ENCODE results near the gene PIK3R5. TPM values are rescaled to one million over a fixed set of nuclear protein-coding genes. Genes with fewer than 3 reads are reported as not detected.
A peak's percentile ranks its signal among the peaks of the same experiment; 100 is the strongest.

The PIK3R5 gene
- total and polyA plus RNA-seq, 2 donors (not counting 1 experiment from before 2014, with no cell fraction given), result 63.1 to 70.0 TPM

GRCh38 chr17:8893059-8893458 lies 72.4 kb downstream of the PIK3R5 start:
- Histone ChIP-seq H3K27ac (ENCODE audit: low read length in 2 of 2) (no peak overlapping the region), H3K4me2 (replicated peaks; ENCODE audit: low read depth, low read length, poor library complexity, severe bottlenecking) (no peak overlapping the region), H3K79me2 (ENCODE audit: control insufficient read depth, insufficient read depth, low read length) (no peaks in the 10 kb centered on the region), H2AFZ (ENCODE audit: insufficient read depth, low read depth, low read length, poor library complexity, severe bottlenecking) (no peak overlapping the region), H3K9ac (ENCODE audit: low read length) (no peak overlapping the region), H4K20me1 (ENCODE audit: control insufficient read depth, insufficient read depth, low read length, poor library complexity, severe bottlenecking) (no peaks in the 10 kb centered on the region), H3K4me1 (ENCODE audit: control insufficient read depth in 2 of 2, insufficient read depth in 2 of 2, low read length in 2 of 2) (peaks cover 5 to 19% of the 10 kb centered on the region in 2 donors), H3K9me3 (ENCODE audit: control extremely low read depth in 1 of 3, control insufficient read depth in 2 of 3, insufficient read depth in 1 of 3, low read length in 2 of 3) (no peaks in the 10 kb centered on the region), H3K27me3 (replicated peaks in 1 of 4; ENCODE audit: control extremely low read depth in 1 of 4, control insufficient read depth in 3 of 4, insufficient read depth in 4 of 4, low read length in 3 of 4) (no peaks in the 10 kb centered on the region), H3K4me3 (ENCODE audit: control extremely low read depth in 1 of 5, extremely low read depth in 1 of 5, insufficient read depth in 1 of 5, low read depth in 2 of 5, low read length in 4 of 5) (no peak overlapping the region), H3K36me3 (replicated peaks in 1 of 2; ENCODE audit: control extremely low read depth in 1 of 2, control insufficient read depth in 1 of 2, extremely low read depth in 1 of 2, insufficient read depth in 2 of 2, low read length in 1 of 2) (peaks cover 0 to 74% of the 10 kb centered on the region in 2 experiments)
- WGBS (ENCODE audit: insufficient coverage), result no CpG with 5 or more reads among the region's 3 CpGs
- POLR2A ChIA-PET, result interaction anchor here (1.1 kb wide), 1 partner anchor 35 kb away, joined by 7 read pairs; no protein-coding TSS in a partner anchor
- intact Hi-C loops (cut with micrococcal nuclease), result no loop called here
- Mint-ChIP-seq H3K4me3 (no peak overlapping the region), H3K4me1 (peaks cover 26% of the 10 kb centered on the region), H3K27me3 (no peaks in the 10 kb centered on the region), H3K27ac (no peak overlapping the region), H3K9me3 (ENCODE audit: insufficient read depth) (no peaks in the 10 kb centered on the region)
- no peak for TF ChIP-seq EZH2 (IDR thresholded peaks at IDR 0.05; ENCODE audit: borderline replicate concordance, insufficient read depth, low read depth, low read length, poor library complexity, severe bottlenecking)
- TF ChIP-seq, protein P1, sequence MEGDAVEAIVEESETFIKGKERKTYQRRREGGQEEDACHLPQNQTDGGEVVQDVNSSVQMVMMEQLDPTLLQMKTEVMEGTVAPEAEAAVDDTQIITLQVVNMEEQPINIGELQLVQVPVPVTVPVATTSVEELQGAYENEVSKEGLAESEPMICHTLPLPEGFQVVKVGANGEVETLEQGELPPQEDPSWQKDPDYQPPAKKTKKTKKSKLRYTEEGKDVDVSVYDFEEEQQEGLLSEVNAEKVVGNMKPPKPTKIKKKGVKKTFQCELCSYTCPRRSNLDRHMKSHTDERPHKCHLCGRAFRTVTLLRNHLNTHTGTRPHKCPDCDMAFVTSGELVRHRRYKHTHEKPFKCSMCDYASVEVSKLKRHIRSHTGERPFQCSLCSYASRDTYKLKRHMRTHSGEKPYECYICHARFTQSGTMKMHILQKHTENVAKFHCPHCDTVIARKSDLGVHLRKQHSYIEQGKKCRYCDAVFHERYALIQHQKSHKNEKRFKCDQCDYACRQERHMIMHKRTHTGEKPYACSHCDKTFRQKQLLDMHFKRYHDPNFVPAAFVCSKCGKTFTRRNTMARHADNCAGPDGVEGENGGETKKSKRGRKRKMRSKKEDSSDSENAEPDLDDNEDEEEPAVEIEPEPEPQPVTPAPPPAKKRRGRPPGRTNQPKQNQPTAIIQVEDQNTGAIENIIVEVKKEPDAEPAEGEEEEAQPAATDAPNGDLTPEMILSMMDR (IDR thresholded peaks at IDR 0.05), result no peak
- CTCF ChIA-PET, result interaction anchor here (1.2 to 6.2 kb wide), 7 partner anchors 30 to 147 kb away, joined by 3 to 56 read pairs (median 18); partner anchors contain the start of gene MFSD6L
- DNase-seq (no peak), ATAC-seq (ENCODE audit: low read depth) (no peak)

- intact Hi-C loops (cut with micrococcal nuclease), result no loop called here
Measured at GRCh38 chr17:8892338-8892690, 73.2 kb downstream of the PIK3R5 start.

More at GRCh38 chr17:8892338-8892690, 73.2 kb downstream of the PIK3R5 start:
- no peaks in the 10 kb centered on the region for H3K79me2 ChIP-seq (ENCODE audit: control insufficient read depth, insufficient read depth, low read length)
- Mint-ChIP-seq H3K9me3 (ENCODE audit: insufficient read depth) (no peaks in the 10 kb centered on the region), H3K4me3 (no peak overlapping the region), H3K27ac (peak overlapping the region; percentile 67), H3K27me3 (no peaks in the 10 kb centered on the region), H3K4me1 (peaks cover 19% of the 10 kb centered on the region)
- TF ChIP-seq, protein P1 (IDR thresholded peaks at IDR 0.05), result no peak
- TF ChIP-seq EZH2 (IDR thresholded peaks at IDR 0.05; ENCODE audit: borderline replicate concordance, insufficient read depth, low read depth, low read length, poor library complexity, severe bottlenecking), result no peak
- H4K20me1 ChIP-seq (ENCODE audit: control insufficient read depth, insufficient read depth, low read length, poor library complexity, severe bottlenecking), result no peaks in the 10 kb centered on the region
- ChIA-PET CTCF (interaction anchor here (1.0 to 6.2 kb wide), 4 partner anchors 31 to 146 kb away, joined by 3 to 56 read pairs (median 3); partner anchors contain the start of gene MFSD6L), POLR2A (interaction anchor here (0.6 to 1.1 kb wide), 2 partner anchors 34 to 73 kb away, joined by 3 to 7 read pairs; partner anchors contain the start of gene PIK3R5)
- no peak for ATAC-seq (ENCODE audit: low read depth)
- H3K36me3 ChIP-seq (replicated peaks in 1 of 2; ENCODE audit: control extremely low read depth in 1 of 2, control insufficient read depth in 1 of 2, extremely low read depth in 1 of 2, insufficient read depth in 2 of 2, low read length in 1 of 2), result peaks cover 0 to 74% of the 10 kb centered on the region in 2 experiments
- no peak overlapping the region for H3K9ac ChIP-seq (ENCODE audit: low read length)
- peak overlapping the region in 1 of 2 donors; percentile 27 for H3K27ac ChIP-seq (ENCODE audit: low read length in 2 of 2)
- no peak overlapping the region for H2AFZ ChIP-seq (ENCODE audit: insufficient read depth, low read depth, low read length, poor library complexity, severe bottlenecking)
- DNase-seq, result no peak
- WGBS (ENCODE audit: insufficient coverage), result 85% methylated on average over 4 of the region's 6 CpGs
- H3K27me3 ChIP-seq (replicated peaks in 1 of 4; ENCODE audit: control extremely low read depth in 1 of 4, control insufficient read depth in 3 of 4, insufficient read depth in 4 of 4, low read length in 3 of 4), result no peaks in the 10 kb centered on the region
- H3K4me3 ChIP-seq (ENCODE audit: control extremely low read depth in 1 of 5, extremely low read depth in 1 of 5, insufficient read depth in 1 of 5, low read depth in 2 of 5, low read length in 4 of 5), result no peak overlapping the region
- H3K4me1 ChIP-seq (ENCODE audit: control insufficient read depth in 2 of 2, insufficient read depth in 2 of 2, low read length in 2 of 2), result peaks cover 0 to 13% of the 10 kb centered on the region in 2 donors
- no peaks in the 10 kb centered on the region for H3K9me3 ChIP-seq (ENCODE audit: control extremely low read depth in 1 of 3, control insufficient read depth in 2 of 3, insufficient read depth in 1 of 3, low read length in 2 of 3)
- H3K4me2 ChIP-seq (replicated peaks; ENCODE audit: low read depth, low read length, poor library complexity, severe bottlenecking), result no peak overlapping the region

Data from B cell (primary cell).